ENCODE data around the gene KIAA1210.

Gene KIAA1210

GRCh38 chrX:119075270-119076025, 52.2 kb downstream of the KIAA1210 start:
- Histone ChIP-seq H3K27ac (no peak overlapping the region), H3K9ac (no peak overlapping the region), H3K4me1 (ENCODE audit: low read depth, poor library complexity, severe bottlenecking) (peaks cover 8% of the 10 kb centered on the region), H3K4me3 (IDR thresholded peaks at IDR 0.05; ENCODE audit: insufficient read depth, low read depth, low read length) (no peak overlapping the region), H3K4me2 (no peak overlapping the region), H4K20me1 (ENCODE audit: insufficient read depth) (no peaks in the 10 kb centered on the region), H3K27me3 (ENCODE audit: insufficient read depth, low read depth) (no peaks in the 10 kb centered on the region), H3K79me2 (ENCODE audit: insufficient read depth, low read depth) (no peaks in the 10 kb centered on the region), H3K36me3 (ENCODE audit: insufficient read depth) (no peaks in the 10 kb centered on the region), H2AFZ (ENCODE audit: low read depth) (no peak overlapping the region)
- TF ChIP-seq, protein P1, sequence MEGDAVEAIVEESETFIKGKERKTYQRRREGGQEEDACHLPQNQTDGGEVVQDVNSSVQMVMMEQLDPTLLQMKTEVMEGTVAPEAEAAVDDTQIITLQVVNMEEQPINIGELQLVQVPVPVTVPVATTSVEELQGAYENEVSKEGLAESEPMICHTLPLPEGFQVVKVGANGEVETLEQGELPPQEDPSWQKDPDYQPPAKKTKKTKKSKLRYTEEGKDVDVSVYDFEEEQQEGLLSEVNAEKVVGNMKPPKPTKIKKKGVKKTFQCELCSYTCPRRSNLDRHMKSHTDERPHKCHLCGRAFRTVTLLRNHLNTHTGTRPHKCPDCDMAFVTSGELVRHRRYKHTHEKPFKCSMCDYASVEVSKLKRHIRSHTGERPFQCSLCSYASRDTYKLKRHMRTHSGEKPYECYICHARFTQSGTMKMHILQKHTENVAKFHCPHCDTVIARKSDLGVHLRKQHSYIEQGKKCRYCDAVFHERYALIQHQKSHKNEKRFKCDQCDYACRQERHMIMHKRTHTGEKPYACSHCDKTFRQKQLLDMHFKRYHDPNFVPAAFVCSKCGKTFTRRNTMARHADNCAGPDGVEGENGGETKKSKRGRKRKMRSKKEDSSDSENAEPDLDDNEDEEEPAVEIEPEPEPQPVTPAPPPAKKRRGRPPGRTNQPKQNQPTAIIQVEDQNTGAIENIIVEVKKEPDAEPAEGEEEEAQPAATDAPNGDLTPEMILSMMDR (conservative IDR thresholded peaks at IDR 0.05; ENCODE audit: low read depth, low read length): no peak

DNA sequence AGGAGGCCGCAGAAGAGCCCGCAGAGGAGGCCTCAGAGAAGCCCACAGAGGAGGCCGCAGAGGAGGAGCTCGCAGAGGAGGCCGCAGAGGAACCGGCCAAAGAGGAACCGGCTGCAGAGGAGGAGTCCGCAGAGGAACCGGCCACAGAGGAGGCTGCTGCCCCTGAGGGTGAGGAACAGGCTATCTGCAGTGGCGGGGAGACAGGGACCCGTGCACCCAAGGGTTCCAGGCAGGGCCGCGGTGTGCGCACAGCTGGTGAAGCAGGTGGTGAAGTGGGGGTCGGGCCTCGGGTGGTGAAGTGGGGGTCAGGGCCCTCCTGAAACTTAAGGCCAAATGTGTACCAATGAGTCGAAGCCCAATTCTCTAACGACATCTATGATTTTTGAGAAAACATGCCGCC, 53.7 kb downstream of the KIAA1210 start:
- no peak overlapping the region for H3K4me2 ChIP-seq
- H3K4me3 ChIP-seq (IDR thresholded peaks at IDR 0.05; ENCODE audit: insufficient read depth, low read depth, low read length): no peak overlapping the region
- no peaks in the 10 kb centered on the region for H3K27me3 ChIP-seq (ENCODE audit: insufficient read depth, low read depth)
- no peak overlapping the region for H3K27ac ChIP-seq
- H3K79me2 ChIP-seq (ENCODE audit: insufficient read depth, low read depth): no peaks in the 10 kb centered on the region
- TF ChIP-seq, protein P1 (conservative IDR thresholded peaks at IDR 0.05; ENCODE audit: low read depth, low read length): no peak
- H3K4me1 ChIP-seq (ENCODE audit: low read depth, poor library complexity, severe bottlenecking): peaks cover 8% of the 10 kb centered on the region
- no peak overlapping the region for H2AFZ ChIP-seq (ENCODE audit: low read depth)
- no peaks in the 10 kb centered on the region for H3K36me3 ChIP-seq (ENCODE audit: insufficient read depth)
- H4K20me1 ChIP-seq (ENCODE audit: insufficient read depth): no peaks in the 10 kb centered on the region
- no peak overlapping the region for H3K9ac ChIP-seq

- no peak overlapping the region for H2AFZ ChIP-seq (ENCODE audit: low read depth)
- no peak overlapping the region for H3K4me3 ChIP-seq (IDR thresholded peaks at IDR 0.05; ENCODE audit: insufficient read depth, low read depth, low read length)
- no peaks in the 10 kb centered on the region for H4K20me1 ChIP-seq (ENCODE audit: insufficient read depth)
- TF ChIP-seq, protein P1 (conservative IDR thresholded peaks at IDR 0.05; ENCODE audit: low read depth, low read length): no peak
- no peaks in the 10 kb centered on the region for H3K27me3 ChIP-seq (ENCODE audit: insufficient read depth, low read depth)
- no peak overlapping the region for H3K9ac ChIP-seq
- no peaks in the 10 kb centered on the region for H3K79me2 ChIP-seq (ENCODE audit: insufficient read depth, low read depth)
- no peaks in the 10 kb centered on the region for H3K36me3 ChIP-seq (ENCODE audit: insufficient read depth)
- H3K27ac ChIP-seq: no peak overlapping the region
- no peak overlapping the region for H3K4me2 ChIP-seq
- H3K4me1 ChIP-seq (ENCODE audit: low read depth, poor library complexity, severe bottlenecking): peaks cover 8% of the 10 kb centered on the region
These were observed 54.3 kb downstream of the KIAA1210 start for GRCh38 chrX:119073200-119073905.

- Histone ChIP-seq H3K79me2 (ENCODE audit: insufficient read depth, low read depth) (no peaks in the 10 kb centered on the region), H2AFZ (ENCODE audit: low read depth) (no peak within 1 kb of the TSS), H3K4me3 (IDR thresholded peaks at IDR 0.05; ENCODE audit: insufficient read depth, low read depth, low read length) (no peak within 1 kb of the TSS), H3K4me2 (peak within 1 kb of the TSS; percentile 42; the same call in 1 of the 2 replicates), H3K27me3 (ENCODE audit: insufficient read depth, low read depth) (no peaks in the 10 kb centered on the region), H3K27ac (no peak within 1 kb of the TSS), H3K4me1 (ENCODE audit: low read depth, poor library complexity, severe bottlenecking) (peaks cover 8% of the 10 kb centered on the region), H4K20me1 (ENCODE audit: insufficient read depth) (no peaks in the 10 kb centered on the region), H3K9ac (no peak within 1 kb of the TSS), H3K36me3 (ENCODE audit: insufficient read depth) (no peaks in the 10 kb centered on the region)
- TF ChIP-seq, protein P1 (conservative IDR thresholded peaks at IDR 0.05; ENCODE audit: low read depth, low read length): no peak
These were observed 54.9 kb downstream of the KIAA1210 start, which contains the start of gene CT47C1 for GRCh38 chrX:119072744-119073143. CT47C1 (plus strand) TSS chrX:119072993; CDS start chrX:119073226, 233 bp downstream.
